NCI-H1417 (cell line): ENCODE measurements around the gene ZSCAN21.
A peak's percentile ranks its signal among the peaks of the same experiment; 100 is the strongest.

Experiments
- DNase-seq, 3 experiments: peaks; one replicate each; lab custom pipeline; 2025; lab: John Stamatoyannopoulos, UW

Gene ZSCAN21

GRCh38 chr7:100077205-100077604 lies 27.6 kb downstream of the ZSCAN21 start:
- no peak for DNase-seq

- DNase-seq = no peak
Measured at GRCh38 chr7:100079024-100079560, 29.5 kb downstream of the ZSCAN21 start.

GRCh38 chr7:100080907-100081534 lies 31.4 kb downstream of the ZSCAN21 start:
- DNase-seq = peak; percentile 25 to 85 (median 71)

GRCh38 chr7:100081535-100082102 lies 32.0 kb downstream of the ZSCAN21 start, which contains the start of gene ZNF3:
Gene ZNF3, minus strand, starts transcription at chr7:100081723. Its CDS starts 4,366 bp downstream, at chr7:100077357.
- peak; percentile 99 to 100 (median 99) for DNase-seq

- DNase-seq = no peak
Measured at GRCh38 chr7:100082978-100083377, 33.4 kb downstream of the ZSCAN21 start.

GRCh38 chr7:100085515-100085914 lies 35.9 kb downstream of the ZSCAN21 start:
- no peak for DNase-seq

GRCh38 chr7:100087055-100087750 lies 37.6 kb downstream of the ZSCAN21 start:
- no peak for DNase-seq

GRCh38 chr7:100088095-100088620 lies 38.6 kb downstream of the ZSCAN21 start:
- DNase-seq = no peak

GRCh38 chr7:100088621-100089457 lies 39.3 kb downstream of the ZSCAN21 start, which contains the start of gene COPS6:
Gene COPS6, plus strand, starts transcription at chr7:100088969. Its CDS starts 22 bp downstream, at chr7:100088991.
- peak; percentile 81 to 92 (median 90) for DNase-seq

GRCh38 chr7:100089458-100090196 lies 40.1 kb downstream of the ZSCAN21 start:
- no peak for DNase-seq

- no peak for DNase-seq
Measured at GRCh38 chr7:100090527-100091410, 41.2 kb downstream of the ZSCAN21 start.

- peak in 2 of 3 experiments; percentile 46 to 67 for DNase-seq
Measured at GRCh38 chr7:100091411-100092181, 42.0 kb downstream of the ZSCAN21 start.

- DNase-seq = peak in 1 of 3 experiments; percentile 53
Measured at GRCh38 chr7:100093054-100093453, 43.5 kb downstream of the ZSCAN21 start.

GRCh38 chr7:100093498-100093897 lies 43.9 kb downstream of the ZSCAN21 start:
- no peak for DNase-seq

GRCh38 chr7:100093925-100094486 lies 44.4 kb downstream of the ZSCAN21 start:
- DNase-seq = no peak

GRCh38 chr7:100095289-100095688 lies 45.7 kb downstream of the ZSCAN21 start:
- no peak for DNase-seq

- DNase-seq = no peak
Measured at GRCh38 chr7:100095704-100096103, 46.1 kb downstream of the ZSCAN21 start.

- no peak for DNase-seq
Measured at GRCh38 chr7:100098913-100099312, 49.3 kb downstream of the ZSCAN21 start.

- DNase-seq = peak in 1 of 3 experiments; percentile 66
Measured at GRCh38 chr7:100099452-100099851, 49.9 kb downstream of the ZSCAN21 start.
